Measurements from ENCODE around the gene TOX2.

TOX2 gene

DNA sequence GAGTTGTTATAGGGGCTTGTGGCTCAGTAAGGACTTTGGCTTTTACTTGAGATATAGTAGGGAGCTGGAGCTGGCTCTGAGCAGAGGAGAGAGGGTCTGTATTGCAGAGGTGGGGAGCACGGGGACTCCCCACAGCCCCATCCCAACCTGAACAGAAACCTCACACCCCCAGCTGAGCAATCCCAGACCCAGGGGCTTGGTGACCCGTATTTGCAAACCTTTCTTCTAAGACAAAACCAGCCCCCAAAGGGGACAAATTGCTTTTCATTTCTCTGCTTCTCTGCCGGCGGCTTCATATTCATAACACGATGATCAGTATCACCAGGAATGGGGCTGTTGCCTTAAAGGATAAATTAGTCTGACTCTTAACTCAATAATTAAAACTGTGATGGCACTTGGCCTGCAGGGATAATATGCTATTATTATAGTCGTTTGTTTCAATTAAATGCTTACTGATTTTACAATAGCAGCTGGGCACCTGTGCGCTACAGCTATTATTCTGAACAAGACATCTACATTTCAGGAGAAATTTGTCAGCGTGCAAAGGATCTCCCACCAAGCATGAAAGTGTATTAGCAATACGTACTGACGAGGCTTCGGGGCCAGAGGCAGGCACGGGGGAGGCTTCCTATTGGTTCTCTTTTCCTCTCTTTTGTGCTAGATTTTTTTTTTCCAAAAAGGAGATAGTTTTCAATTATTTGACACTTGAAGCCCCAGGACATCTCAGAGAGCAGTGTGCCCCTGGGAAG lies 118.1 kb downstream of the TOX2 start:
- TF ChIP-seq MYC (IDR thresholded peaks at IDR 0.05; ENCODE audit: low read depth, low read length) (no peak), POLR2A (IDR thresholded peaks at IDR 0.05; ENCODE audit: extremely low read depth, insufficient read length) (no peak)
- TF ChIP-seq, protein P1, sequence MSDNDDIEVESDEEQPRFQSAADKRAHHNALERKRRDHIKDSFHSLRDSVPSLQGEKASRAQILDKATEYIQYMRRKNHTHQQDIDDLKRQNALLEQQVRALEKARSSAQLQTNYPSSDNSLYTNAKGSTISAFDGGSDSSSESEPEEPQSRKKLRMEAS (IDR thresholded peaks at IDR 0.05; ENCODE audit: low read depth, low read length), result no peak
- TF ChIP-seq, protein P2, sequence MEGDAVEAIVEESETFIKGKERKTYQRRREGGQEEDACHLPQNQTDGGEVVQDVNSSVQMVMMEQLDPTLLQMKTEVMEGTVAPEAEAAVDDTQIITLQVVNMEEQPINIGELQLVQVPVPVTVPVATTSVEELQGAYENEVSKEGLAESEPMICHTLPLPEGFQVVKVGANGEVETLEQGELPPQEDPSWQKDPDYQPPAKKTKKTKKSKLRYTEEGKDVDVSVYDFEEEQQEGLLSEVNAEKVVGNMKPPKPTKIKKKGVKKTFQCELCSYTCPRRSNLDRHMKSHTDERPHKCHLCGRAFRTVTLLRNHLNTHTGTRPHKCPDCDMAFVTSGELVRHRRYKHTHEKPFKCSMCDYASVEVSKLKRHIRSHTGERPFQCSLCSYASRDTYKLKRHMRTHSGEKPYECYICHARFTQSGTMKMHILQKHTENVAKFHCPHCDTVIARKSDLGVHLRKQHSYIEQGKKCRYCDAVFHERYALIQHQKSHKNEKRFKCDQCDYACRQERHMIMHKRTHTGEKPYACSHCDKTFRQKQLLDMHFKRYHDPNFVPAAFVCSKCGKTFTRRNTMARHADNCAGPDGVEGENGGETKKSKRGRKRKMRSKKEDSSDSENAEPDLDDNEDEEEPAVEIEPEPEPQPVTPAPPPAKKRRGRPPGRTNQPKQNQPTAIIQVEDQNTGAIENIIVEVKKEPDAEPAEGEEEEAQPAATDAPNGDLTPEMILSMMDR (IDR thresholded peaks at IDR 0.05; ENCODE audit: low read depth, low read length), result no peak
- no peak overlapping the region for H3K4me3 ChIP-seq (ENCODE audit: low read depth, low read length)
- no peak for DNase-seq (ENCODE audit: low read depth)

DNA sequence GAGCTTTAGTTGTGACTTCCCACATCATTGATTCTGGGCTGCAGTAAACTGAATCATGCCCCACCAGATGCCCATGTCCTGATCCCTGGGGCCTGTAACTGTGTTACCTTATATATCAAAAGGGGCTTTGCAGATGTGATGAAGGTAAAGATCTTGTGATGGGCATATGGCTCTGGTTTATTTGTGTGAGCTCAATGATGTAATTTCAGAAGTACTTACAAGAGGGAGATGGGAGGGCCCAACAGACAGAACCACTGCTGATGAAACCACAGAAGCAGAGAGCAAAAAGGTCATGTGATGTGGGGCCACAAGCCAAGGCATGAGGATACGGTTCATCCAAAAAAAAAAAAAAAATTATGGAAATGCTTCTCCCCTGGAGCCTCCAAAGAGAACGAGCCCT lies 118.7 kb downstream of the TOX2 start:
- DNase-seq (ENCODE audit: low read depth), result peak; percentile 33
- TF ChIP-seq POLR2A (IDR thresholded peaks at IDR 0.05; ENCODE audit: extremely low read depth, insufficient read length) (no peak), MYC (IDR thresholded peaks at IDR 0.05; ENCODE audit: low read depth, low read length) (no peak)
- TF ChIP-seq, protein P2 (IDR thresholded peaks at IDR 0.05; ENCODE audit: low read depth, low read length), result no peak
- TF ChIP-seq, protein P1 (IDR thresholded peaks at IDR 0.05; ENCODE audit: low read depth, low read length), result no peak
- H3K4me3 ChIP-seq (ENCODE audit: low read depth, low read length), result no peak overlapping the region

DNA sequence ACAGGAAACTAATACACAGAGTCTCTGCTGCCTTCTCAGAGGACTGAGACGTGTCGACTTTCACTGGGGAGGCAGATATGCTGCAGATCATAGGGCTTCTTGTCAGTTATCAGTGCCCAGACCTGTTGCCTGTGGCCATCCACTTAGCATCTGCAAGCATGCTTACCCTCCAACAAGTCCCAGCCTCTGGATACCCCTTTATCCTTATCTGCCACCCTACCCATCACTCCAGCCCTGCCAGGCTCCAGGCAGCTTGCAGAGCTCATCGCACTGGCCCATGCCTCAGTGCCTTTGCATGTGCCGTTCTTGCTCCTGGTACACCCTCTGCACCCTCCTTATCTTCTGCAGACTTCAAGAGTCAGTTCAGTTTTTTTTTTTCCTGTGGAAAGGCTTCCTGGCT lies 119.2 kb downstream of the TOX2 start:
- no peak for DNase-seq (ENCODE audit: low read depth)
- TF ChIP-seq, protein P1 (IDR thresholded peaks at IDR 0.05; ENCODE audit: low read depth, low read length), result no peak
- TF ChIP-seq MYC (IDR thresholded peaks at IDR 0.05; ENCODE audit: low read depth, low read length) (no peak), POLR2A (IDR thresholded peaks at IDR 0.05; ENCODE audit: extremely low read depth, insufficient read length) (no peak)
- TF ChIP-seq, protein P2 (IDR thresholded peaks at IDR 0.05; ENCODE audit: low read depth, low read length), result no peak
- H3K4me3 ChIP-seq (ENCODE audit: low read depth, low read length), result no peak overlapping the region

DNA sequence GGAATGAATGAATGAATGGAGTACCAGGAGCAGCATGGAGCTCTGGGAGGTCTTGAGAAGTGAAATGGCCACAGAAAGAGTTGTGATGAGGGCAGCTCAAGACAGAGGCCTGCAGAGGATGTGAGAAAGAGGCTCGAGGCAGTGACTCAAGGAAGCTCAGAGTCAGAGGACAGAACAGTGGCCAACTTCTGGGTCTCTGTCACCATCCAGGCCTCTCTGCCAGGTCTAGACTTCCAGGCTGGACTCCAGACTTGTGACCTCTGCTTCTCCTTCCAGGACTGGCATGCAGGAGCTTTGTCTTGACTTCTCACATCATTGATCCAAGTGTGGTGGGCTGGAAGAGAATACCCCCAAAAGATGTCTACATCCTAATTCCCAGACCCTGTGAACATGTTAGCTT lies 119.8 kb downstream of the TOX2 start:
- no peak for TF ChIP-seq POLR2A (IDR thresholded peaks at IDR 0.05; ENCODE audit: extremely low read depth, insufficient read length)
- TF ChIP-seq, protein P1 (IDR thresholded peaks at IDR 0.05; ENCODE audit: low read depth, low read length), result no peak
- no peak for TF ChIP-seq MYC (IDR thresholded peaks at IDR 0.05; ENCODE audit: low read depth, low read length)
- TF ChIP-seq, protein P2 (IDR thresholded peaks at IDR 0.05; ENCODE audit: low read depth, low read length), result no peak
- no peak overlapping the region for H3K4me3 ChIP-seq (ENCODE audit: low read depth, low read length)

DNA sequence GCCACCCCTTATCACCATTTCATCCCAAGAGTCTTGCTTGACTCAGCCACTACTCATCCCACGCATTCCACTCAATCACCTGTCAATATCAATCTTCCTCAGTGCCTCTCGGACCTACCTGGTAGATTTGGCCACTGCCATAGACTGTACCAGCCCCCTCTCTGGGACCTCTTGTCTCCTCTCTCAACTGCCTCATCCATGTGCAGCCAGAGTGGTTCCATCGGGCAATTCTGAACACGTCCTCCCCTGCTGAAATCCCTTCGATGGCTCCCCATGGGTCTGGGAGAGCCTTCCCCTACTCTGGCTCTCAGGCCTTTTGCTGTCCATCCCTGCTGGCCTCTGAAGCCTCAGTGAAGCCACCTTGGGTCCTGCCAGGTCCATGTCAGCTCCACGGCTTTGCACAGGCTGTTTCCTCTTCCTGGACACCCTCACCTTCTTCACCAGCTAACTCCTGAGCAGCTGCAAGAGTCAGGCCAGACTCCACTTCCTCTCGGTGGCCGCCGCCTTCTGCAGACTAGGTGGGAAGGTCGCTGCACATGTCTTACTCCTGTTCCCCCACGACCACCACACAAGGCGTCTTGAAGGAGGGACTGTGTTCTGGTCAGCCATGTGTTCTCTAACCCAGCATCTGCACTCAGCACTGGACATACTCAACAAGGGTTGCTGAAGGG lies 120.4 kb downstream of the TOX2 start:
- no peak overlapping the region for H3K4me3 ChIP-seq (ENCODE audit: low read depth, low read length)
- no peak for DNase-seq (ENCODE audit: low read depth)
- TF ChIP-seq, protein P1 (IDR thresholded peaks at IDR 0.05; ENCODE audit: low read depth, low read length), result no peak
- TF ChIP-seq, protein P2 (IDR thresholded peaks at IDR 0.05; ENCODE audit: low read depth, low read length), result no peak
- TF ChIP-seq MYC (IDR thresholded peaks at IDR 0.05; ENCODE audit: low read depth, low read length), result no peak

More for the DNA sequence above, 119.8 kb downstream of the TOX2 start:
- no peak for DNase-seq (ENCODE audit: low read depth)
